GM18873 (cell line): ENCODE results near the gene CCDC192.
"Not testable (repeated sequence)": the region's sequence is repeated elsewhere in the genome, so short reads cannot be mapped to it uniquely, and the experiment has no call there.

Experiments
- ATAC-seq: cut with Tn5 transposase; IDR thresholded peaks from one replicate; pipeline ENCODE4 v1.9.1; 2021; ENCODE audit warnings: mild to moderate bottlenecking, moderate library complexity, moderate number of reproducible peaks; ENCODE audit not compliant: unreplicated experiment, low FRiP score

CCDC192 gene

DNA sequence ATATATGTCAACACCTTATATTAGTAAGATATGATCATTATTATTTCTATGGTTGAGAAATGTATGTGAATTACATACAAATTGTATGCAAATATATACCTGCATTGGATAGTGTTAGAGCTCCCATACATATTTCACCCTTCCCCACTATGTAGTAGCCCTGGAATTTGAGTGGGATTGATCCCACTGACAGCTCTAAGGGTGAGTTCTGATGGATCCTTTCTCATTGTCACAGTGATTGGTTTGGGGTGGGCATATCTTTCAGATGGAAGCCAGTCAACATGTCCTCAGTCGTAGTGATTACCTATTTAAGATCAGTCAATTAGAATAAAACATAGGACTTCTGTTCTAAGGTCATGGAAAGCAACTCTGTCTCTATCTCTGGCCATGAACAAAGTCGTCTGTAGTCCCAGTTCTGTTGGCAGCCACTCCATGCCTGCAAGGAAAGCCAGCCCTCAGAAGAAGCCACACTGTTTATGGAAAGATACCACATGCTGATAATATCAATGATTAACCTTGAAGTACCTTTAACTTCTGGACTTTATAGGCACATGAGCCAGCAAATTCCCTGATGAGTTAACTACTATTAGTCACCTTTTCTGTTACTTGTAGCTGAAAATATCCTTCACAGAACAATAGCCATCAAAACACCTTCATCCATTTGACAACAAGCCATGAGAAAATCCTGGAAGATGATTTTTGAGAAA is 5.1 kb upstream of the CCDC192 start:
- no peak for ATAC-seq

DNA sequence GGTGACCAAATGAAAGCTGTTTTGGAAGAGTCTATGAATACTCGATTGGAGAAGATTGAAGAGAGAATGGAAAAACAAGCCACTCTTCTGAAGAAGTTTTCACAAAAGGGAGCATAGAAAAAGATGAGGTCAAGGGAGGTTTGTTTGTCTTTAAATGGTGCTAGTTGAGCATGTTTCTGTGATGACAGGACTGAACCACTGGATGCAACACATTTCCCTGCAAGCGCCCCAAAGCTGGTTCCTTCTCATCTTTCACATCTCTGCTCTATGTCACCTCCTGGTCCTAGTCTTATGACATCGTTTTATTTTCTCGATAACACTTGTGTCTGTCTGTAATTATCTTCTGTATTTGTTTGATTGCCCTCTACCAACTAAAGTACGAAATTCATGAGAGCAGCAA is 3.8 kb upstream of the CCDC192 start:
- no peak for ATAC-seq

DNA sequence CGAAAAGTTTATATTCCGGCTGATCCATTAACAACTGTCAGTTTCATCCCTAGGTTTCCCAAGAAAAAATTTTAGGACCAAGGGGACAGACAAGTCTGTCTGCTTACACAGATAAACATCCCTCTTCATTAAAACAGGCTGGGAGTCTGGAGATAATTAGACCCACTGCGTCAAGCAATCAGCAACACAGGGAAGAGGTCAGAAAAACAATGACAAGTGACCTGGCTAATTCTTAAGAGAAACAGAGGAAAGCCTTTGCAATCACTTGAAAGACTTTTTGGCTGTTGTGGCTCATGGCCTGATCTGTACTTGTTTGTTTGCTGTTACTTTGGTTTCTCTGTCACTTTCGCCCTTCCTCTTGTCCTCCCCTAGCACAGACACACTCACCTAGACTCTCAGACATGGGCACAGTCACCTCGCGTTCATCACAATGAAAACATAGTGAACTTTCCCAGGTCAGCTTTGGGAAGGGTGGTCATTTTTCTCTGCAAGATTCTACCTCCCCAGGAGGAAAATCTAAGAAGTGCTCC is 2.9 kb upstream of the CCDC192 start:
- ATAC-seq, result no peak

DNA sequence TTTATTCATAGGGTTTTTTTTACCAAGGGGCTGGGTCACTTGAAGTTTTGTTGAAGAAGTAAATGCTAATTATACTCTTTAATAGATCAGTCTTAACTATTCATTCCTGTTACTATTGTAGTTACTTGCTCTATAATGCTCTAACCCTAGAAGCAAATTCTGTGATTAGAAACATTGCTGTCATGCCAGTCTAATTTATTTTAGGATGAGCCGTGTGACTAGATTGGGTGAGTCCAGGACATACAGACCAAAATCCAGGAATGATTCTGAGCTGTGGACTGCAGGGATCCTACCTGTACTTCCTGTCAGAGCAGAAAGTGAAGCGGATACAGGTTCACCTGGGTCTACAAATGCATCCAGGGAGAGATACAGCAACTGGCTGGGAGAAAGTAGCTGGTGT is 757 bp upstream of the CCDC192 start:
- ATAC-seq, result no peak

DNA sequence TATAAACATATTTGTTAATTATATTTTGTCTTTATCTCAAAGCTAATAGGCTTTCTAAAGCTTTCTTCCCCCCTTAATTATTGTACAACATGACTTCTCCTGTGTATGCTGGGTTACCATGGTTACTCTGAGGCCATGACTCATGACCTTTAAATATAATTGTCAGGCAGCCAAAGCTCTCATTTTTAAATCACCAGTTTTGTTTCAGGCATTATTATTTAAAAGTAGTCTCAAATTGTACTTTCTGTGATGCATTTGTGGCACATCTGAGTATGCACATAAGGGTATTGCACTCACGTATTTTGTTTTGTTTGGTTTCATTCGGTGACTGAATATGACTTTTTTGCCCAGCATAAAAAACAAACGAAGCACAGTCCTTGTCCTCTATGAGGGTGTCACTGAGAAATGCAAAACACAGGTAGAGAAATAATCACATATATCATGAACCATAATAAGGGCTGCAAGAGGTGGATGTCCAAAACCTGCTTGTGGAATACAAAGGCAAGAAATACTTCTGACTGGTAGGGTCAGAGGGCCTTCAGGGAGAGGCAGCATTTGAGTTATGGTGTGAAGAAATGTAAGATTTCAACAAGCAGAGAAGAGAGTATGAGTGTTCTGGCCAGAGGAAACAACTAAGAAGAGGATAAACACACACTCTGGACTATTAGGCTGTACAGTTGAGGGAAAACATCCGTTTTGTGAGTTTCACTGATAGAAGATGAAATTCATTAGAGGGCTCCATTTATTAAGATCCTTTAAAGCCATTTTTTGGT is 2.1 kb downstream of the CCDC192 start:
- no peak for ATAC-seq

DNA sequence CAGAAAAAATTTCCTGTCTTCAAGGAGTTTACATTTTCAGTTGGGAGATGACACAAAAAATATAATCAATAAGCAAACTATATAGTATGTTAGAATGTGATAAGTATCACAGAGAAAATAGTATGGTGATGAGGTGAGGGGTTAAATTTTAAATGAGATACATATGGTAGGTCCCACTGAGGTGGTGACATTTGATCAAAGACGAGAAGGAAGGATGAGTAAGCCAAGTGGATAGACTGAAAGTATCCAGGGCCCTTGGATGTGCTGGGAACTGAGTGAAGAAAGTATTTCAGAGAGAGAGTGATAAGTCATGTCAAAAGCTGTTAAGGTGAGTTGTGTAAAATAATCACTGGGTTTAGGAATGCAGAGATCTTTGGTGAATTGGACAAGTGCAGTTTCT is 3.5 kb downstream of the CCDC192 start:
- no peak for ATAC-seq

DNA sequence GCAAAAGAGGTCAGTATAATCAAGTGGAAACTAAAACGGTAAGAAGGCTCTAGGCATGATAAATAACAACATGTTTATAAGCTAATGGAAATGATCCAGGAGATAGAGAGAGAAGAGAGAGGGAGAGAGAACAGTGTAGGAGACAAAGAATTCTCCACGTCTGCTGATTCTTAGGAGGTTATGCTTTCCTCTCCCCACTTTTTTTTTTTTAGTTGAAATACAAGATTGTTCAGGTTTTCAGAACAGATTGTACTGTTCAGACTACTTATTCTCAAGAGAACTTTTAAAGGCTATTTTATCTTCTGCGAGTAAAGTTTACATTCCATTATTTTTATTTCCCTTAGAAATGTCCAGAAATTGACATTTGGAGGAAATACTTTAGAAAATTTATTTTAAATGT is 4.0 kb downstream of the CCDC192 start:
- no peak for ATAC-seq

DNA sequence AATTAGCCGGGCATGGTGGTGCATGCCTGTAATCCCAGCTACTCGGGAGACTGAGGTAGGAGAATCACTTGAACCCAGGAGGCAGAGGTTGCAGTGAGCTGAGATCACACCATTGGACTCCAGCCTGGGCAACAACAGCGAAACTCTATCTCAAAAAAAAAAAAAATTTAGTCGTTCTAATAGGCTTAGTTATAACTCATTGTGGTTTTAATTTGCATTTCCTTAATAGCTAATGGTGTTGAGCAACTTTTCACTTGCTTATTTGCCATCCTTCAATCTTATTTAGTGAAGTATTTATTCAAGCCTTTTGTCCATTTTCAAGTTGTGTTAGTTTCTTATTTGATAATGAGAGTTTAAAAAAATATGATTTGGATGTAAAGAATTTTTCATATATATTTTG is 9.9 kb downstream of the CCDC192 start:
- ATAC-seq, result not testable (repeated sequence)

DNA sequence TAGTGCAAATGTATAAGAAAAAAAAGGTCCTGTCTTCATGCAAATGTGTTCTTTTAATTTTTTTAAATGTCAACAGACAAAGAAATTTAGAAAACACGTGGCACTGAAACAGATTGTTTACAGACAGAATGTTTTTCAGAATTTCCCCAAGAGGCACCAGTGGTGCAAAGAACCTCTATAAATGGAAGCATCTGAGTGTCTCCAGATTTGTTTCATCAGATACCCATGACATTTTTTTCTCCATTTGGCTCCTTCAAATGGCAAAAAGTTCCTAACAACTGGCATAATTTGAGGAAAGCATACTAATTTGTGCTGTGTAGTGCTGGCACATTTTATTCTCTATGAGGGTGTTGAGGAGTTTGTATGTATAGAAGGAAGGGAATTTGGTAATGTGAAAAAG is 15.0 kb downstream of the CCDC192 start:
- ATAC-seq, result no peak

DNA sequence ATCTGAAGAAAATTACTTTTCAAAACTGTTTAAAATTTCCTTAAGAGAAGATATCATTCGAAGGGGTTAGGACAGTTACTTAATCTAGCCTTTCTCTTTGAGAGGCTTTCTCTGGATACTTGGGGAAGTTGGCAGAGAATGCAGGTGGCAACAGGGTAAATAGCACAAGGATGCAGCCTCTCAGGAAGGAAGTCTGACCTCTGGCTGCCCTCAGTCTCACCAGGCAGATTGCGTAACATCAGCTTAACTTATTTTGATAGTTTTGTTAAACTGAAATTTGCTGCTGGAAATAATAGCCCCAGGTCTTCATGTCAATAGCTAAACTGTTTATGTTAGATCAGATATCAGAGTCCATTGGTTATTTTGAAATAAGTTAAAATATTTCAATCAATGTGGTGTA is 20.4 kb downstream of the CCDC192 start:
- no peak for ATAC-seq

DNA sequence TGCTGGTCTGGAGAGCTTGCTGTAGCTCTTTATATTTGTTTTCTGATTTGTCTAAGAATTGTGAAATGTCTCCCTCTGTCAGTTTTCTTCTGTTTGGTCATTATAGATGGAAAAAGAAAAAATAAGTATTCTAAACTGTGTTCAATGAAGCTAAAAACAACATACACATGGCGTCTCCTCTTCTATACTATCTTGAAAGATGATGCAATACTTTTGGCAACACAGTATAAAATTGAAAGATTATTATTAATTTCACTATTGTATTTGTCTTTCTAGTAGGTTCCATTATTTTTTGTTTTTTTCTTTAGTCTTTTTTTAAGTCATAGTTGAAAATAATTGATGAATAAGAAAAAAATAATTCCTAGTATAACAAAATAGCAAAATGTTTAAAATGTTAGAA is 22.5 kb downstream of the CCDC192 start:
- no peak for ATAC-seq

DNA sequence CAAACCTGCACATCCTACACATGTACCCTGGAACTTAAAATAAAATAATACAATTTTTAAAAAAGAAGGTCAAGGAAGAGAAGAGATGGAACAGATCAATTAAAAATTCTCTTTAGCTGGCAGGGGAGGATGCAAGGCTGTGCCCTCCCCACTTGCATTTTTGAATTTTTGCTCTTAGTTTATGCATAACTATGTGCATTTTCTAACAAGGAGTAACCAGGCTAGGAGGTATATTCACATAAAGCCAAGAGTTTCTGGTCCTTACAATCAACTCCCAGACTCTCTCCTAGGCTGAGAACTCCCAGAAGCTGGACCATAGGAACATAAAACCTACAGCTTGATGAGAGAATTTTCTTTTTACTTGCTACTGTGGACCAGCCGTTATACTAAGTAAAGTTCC is 29.8 kb downstream of the CCDC192 start:
- no peak for ATAC-seq

DNA sequence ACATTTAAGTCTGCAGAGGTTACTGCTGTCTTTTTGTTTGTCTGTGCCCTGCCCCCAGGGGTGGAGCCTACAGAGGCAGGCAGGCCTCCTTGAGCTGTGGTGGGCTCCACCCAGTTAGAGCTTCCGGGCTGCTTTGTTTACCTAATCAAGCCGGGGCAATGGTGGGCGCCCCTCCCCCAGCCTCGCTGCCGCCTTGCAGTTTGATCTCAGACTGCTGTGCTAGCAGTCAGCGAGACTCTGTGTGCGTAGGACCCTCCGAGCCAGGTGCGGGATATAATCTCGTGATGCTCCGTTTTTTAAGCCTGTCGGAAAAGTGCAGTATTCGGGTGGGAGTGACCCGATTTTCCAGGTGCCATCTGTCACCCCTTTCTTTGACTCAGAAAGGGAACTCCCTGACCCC is 36.2 kb downstream of the CCDC192 start:
- ATAC-seq, result not testable (repeated sequence)

DNA sequence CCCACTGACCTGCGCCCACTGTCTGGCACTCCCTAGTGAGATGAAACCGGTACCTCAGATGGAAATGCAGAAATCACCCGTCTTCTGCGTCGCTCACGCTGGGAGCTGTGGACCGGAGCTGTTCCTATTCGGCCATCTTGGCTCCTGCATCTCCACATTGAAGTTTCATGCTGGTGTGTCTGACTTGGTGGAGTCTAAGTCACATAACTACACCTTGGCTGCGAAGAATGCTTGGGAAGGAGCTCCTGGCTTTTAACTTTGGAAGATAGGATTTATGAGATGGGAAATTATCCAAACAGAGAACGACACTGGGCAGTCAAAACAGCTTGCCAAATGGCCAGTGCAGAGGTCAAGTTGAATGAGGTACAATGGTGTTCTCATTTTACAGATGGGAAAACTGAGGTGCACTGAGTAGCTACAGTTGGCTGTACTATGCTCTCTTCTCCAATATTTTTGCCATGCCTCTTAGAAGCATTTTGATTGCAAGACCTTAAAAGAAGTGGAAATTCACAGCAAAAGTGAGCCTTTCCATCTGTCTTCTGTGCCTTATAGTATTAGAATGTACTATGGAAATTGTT is 36.7 kb downstream of the CCDC192 start:
- no peak for ATAC-seq

DNA sequence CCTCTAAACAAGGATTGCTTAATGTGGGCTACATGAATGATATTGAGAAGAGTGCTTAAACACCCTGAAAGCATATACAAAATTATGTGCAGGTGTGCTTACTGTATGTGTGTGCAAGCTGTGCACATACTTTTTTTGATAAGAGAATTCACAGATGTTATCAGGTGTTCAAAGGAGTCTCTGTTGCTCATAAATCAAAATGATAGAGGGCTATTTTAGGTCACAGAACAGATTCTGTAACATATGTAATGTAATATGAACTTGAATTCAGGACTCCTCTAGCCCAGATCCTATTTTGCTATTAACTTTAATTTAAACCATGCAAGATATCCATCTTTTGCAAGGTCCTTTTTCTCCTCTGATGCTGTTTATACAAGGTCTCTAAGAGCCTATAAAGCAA is 38.2 kb downstream of the CCDC192 start:
- ATAC-seq, result no peak

DNA sequence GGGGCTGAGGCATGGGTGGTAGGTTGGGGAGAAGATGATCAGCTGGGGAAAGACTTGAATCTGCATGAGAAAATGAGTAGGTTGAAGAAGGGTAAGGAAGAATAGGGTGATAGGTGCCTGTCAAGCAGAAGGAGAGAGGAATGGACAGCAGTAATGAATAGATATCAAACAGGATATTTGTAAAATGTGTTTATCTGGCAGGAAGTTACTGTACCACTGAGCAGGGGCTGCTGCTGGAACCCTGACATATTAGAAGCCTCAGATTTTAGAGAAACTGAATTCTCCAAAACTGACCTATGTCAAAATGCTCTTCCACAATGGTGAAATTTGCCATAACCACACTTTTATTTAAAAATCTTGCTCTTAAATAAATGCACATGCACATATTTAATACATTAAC is 41.0 kb downstream of the CCDC192 start:
- ATAC-seq, result no peak

DNA sequence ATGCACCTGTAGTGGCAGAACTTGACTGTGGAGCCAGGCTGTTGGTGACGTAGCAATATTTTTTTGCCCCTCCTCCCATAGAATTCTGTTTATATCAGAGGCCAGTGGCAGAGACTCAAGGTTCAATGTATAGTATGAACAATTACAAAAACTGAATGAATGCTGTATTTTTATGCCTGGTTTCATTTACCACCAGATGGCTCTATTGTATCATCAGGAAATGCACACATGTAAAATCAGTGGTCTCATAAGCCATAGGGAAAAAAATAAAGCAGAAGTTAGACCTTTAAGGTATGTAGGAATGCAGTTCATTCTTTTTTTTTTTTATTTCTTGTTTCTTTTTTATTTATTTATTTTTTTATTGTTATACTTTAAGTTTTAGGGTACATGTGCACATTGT is 43.6 kb downstream of the CCDC192 start:
- no peak for ATAC-seq

DNA sequence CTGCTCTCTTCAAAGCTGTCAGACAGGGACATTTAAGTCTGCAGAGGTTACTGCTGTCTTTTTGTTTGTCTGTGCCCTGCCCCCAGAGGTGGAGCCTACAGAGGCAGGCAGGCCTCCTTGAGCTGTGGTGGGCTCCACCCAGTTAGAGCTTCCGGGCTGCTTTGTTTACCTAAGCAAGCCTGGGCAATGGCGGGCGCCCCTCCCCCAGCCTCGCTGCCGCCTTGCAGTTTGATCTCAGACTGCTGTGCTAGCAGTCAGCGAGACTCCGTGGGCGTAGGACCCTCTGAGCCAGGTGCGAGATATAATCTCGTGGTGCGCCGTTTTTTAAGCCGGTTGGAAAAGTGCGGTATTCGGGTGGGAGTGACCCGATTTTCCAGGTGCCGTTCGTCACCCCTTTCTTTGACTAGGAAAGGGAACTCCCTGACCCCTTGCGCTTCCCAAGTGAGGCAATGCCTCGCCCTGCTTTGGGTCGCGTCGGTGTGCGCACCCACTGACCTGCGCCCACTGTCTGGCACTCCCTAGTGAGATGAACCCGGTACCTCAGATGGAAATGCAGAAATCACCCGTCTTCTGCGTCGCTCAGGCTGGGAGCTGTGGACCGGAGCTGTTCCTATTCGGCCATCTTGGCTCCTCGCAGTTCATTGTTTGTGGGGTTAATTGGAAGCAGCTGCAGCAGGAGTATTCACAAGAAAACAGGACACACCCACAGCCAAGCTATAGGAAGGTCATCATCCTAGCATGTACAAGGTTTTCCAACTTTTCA is 49.5 kb downstream of the CCDC192 start:
- not testable (repeated sequence) for ATAC-seq

DNA sequence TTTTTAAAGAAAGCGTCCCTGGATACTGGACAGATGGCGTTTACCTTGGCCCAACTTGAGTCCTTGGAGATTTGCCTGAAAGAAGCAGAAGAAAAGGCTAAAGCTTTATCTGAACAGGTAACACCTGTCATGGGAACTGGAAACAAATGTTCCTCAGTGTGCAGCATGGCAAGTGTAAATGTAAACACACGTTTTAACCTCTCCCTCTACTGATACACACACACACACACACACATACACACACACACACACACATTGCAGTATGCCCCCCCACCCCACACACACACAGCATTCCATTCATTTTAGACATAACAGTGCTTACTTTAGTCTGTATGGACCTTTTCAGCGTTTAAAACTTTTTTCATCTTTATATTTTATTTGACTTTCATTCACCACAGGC is 51.1 kb downstream of the CCDC192 start:
- ATAC-seq, result no peak

DNA sequence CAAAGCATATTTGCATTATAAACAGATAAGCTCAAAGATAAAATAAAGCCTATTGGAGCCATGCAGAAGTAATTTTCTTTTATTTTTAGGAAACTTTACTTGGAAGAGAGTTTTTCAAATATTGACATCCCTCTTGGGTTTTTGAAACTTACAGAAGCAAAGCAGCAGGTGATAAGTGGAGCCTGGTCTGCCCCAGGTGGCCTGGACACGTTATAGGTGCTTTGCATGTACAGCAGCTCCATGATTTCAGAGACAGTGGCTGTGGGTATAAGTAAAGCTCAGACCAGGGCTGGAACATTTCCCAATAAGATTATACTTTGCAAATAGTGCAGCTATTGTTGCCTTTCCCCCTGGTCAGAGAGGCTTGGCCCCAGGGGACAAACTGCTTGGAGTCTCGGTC is 51.5 kb downstream of the CCDC192 start:
- ATAC-seq, result no peak

DNA sequence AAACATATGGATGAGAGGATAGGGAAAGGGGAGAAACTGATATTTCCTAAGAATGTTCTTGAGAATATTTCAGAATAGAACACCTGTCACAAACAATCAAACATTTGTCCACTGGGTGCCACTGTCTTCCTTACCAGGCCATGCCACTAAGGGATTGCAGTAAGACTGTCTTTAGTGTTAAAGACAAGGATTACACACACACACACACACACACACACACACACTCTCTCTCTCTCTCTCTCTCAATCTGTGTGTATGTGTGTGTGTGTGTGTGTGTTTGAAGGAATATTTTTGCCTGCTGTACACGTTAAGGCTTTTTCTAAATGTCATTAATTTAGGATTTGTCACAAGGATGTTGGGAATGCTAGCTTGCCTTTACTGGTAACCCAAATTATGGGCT is 54.4 kb downstream of the CCDC192 start:
- ATAC-seq, result peak; percentile 85
